Endodermal cell (in vitro differentiated cells): Measurements from ENCODE around the gene PATL1. TPM values are rescaled to one million over a fixed set of nuclear protein-coding genes. Genes with fewer than 3 reads are reported as not detected.

Source experiments
- DNase-seq: peaks from one replicate; pipeline ENCODE4 v3.0.0-alpha.2; 2017
- H3K27ac ChIP-seq: 2 replicates; pipeline ENCODE4 v1.5.1; 2013; ENCODE audit warnings: mild to moderate bottlenecking, low read depth, low read length, moderate library complexity
- H3K27me3 ChIP-seq: 2 replicates; pipeline ENCODE4 v1.6.1; 2013; ENCODE audit warnings: mild to moderate bottlenecking, low read length, moderate library complexity; ENCODE audit not compliant: insufficient read depth, control insufficient read depth, poor library complexity, severe bottlenecking
- H3K36me3 ChIP-seq: 2 replicates; pipeline ENCODE4 v1.7.0; 2013; ENCODE audit warnings: mild to moderate bottlenecking, low read length, moderate library complexity; ENCODE audit not compliant: control insufficient read depth, insufficient read depth
- H3K4me1 ChIP-seq: one replicate; pipeline ENCODE4 v1.7.0; 2013; ENCODE audit warnings: low read length; ENCODE audit not compliant: control insufficient read depth, insufficient read depth
- H3K4me3 ChIP-seq: 2 replicates; pipeline ENCODE4 v1.5.1; 2013; ENCODE audit warnings: mild to moderate bottlenecking, low read length, moderate library complexity
- H3K9ac ChIP-seq: 2 replicates; pipeline ENCODE4 v1.6.1; 2013; ENCODE audit warnings: mild to moderate bottlenecking, low read length, moderate library complexity; ENCODE audit not compliant: poor library complexity, severe bottlenecking; ENCODE audit errors: extremely low read depth
- H3K9me3 ChIP-seq: 2 replicates; pipeline ENCODE4 v1.6.1; 2013; ENCODE audit warnings: mild to moderate bottlenecking, low read length, moderate library complexity; ENCODE audit not compliant: control insufficient read depth
- H3K27ac Mint-ChIP-seq: 2 replicates; pipeline ENCODE4 v1.8.0; 2020; ENCODE audit warnings: mixed read lengths
- H3K27me3 Mint-ChIP-seq: 2 replicates; pipeline ENCODE4 v1.8.0; 2021; ENCODE audit warnings: mild to moderate bottlenecking, mixed read lengths; ENCODE audit not compliant: insufficient read depth
- H3K36me3 Mint-ChIP-seq: 2 replicates; pipeline ENCODE4 v1.8.0; 2020; ENCODE audit warnings: low read depth, mixed read lengths
- H3K4me1 Mint-ChIP-seq: 2 replicates; pipeline ENCODE4 v1.8.0; 2020; ENCODE audit warnings: mixed read lengths
- H3K4me3 Mint-ChIP-seq: 2 replicates; pipeline ENCODE4 v1.8.0; 2020; ENCODE audit warnings: mild to moderate bottlenecking, moderate library complexity, mixed read lengths
- H3K9me3 Mint-ChIP-seq: 2 replicates; pipeline ENCODE4 v1.8.0; 2020; ENCODE audit warnings: mild to moderate bottlenecking, mixed read lengths
- CTCF ChIP-seq: fragments of 200-600 bp; sonication (generic); conservative IDR thresholded peaks from 2 replicates; pipeline ENCODE4 v1.5.0; 2021; ENCODE audit warnings: antibody characterized with exemption, mild to moderate bottlenecking
- WGBS, 2 experiments: methylation state at CpG; one replicate each; pipeline versions ENCODE4 v1.1.5 to v1.1.7; 2013; ENCODE audit warnings: missing lambda C conversion rate in 2 of 2, mixed read lengths in 1 of 2; ENCODE audit not compliant: insufficient coverage in 1 of 2, insufficient read length in 1 of 2; 5-methylcytosine and 5-hydroxymethylcytosine counted together
- total RNA-seq, 2 donors: library from RNA; stranded (reverse); fragmentation: NEBNext Ultra II Directional in 1 of 2; extraction: Animal tissue kit (Norgen Biotek cat#: 25700) in 1 of 2; gene quantifications; 2 replicates in 1 of 2; 3 replicates in 1 of 2; pipeline ENCODE4 v1.2.1, GENCODE V29; 2021

PATL1 gene
- total RNA-seq, 2 donors from 2014 or later: 41.0 to 45.7 TPM

- no peak for DNase-seq
- Histone ChIP-seq H3K4me3 (peak overlapping the region; percentile 94), H3K27me3 (no peaks in the 10 kb centered on the region), H3K36me3 (peaks cover 43% of the 10 kb centered on the region), H3K9me3 (no peaks in the 10 kb centered on the region), H3K4me1 (no peaks in the 10 kb centered on the region), H3K9ac (peak overlapping the region; percentile 96), H3K27ac (no peak overlapping the region)
- H3K4me3 Mint-ChIP-seq: peak overlapping the region; percentile 85
- H3K27me3 Mint-ChIP-seq: no peaks in the 10 kb centered on the region
- no peak for TF ChIP-seq CTCF
- H3K27ac Mint-ChIP-seq: peak overlapping the region; percentile 95
- peaks cover 18% of the 10 kb centered on the region for H3K4me1 Mint-ChIP-seq
- WGBS, 2 experiments: 43 to 44% methylated on average over 3 of the region's 3 CpGs
- no peaks in the 10 kb centered on the region for H3K9me3 Mint-ChIP-seq
- peaks cover 35% of the 10 kb centered on the region for H3K36me3 Mint-ChIP-seq
Measured at GRCh38 chr11:59667812-59668187, 1.0 kb downstream of the PATL1 start.

DNA sequence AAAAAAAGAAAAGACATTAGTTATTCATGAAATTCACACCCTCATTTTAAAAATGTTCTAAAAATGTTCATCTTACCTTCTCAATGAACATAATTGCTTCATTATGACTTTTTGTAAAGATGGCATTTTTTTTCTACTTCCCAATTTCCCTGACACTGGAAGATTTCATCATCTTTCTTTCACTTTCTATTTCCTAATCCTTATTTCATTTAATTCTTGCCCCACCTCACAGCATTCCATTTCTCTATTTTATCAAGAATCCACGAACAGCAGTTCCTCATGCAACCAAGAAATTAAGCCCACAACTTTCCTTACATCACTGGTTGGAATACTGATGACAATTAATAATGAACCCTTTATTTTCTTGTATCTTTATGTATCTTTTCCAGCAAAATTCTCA lies 1.9 kb downstream of the PATL1 start:
- Mint-ChIP-seq H3K27ac (no peak overlapping the region), H3K4me3 (no peak overlapping the region), H3K27me3 (no peaks in the 10 kb centered on the region), H3K9me3 (no peaks in the 10 kb centered on the region), H3K4me1 (peaks cover 18% of the 10 kb centered on the region), H3K36me3 (peaks cover 39% of the 10 kb centered on the region)
- H3K27ac ChIP-seq: no peak overlapping the region
- peaks cover 52% of the 10 kb centered on the region for H3K36me3 ChIP-seq
- WGBS, 2 experiments: 100% methylated on average over 1 of the region's 1 CpG
- H3K9me3 ChIP-seq: no peaks in the 10 kb centered on the region
- no peak overlapping the region for H3K9ac ChIP-seq
- H3K4me1 ChIP-seq: no peaks in the 10 kb centered on the region
- no peak for TF ChIP-seq CTCF
- DNase-seq: no peak
- no peaks in the 10 kb centered on the region for H3K27me3 ChIP-seq
- H3K4me3 ChIP-seq: peak overlapping the region; percentile 94

DNA sequence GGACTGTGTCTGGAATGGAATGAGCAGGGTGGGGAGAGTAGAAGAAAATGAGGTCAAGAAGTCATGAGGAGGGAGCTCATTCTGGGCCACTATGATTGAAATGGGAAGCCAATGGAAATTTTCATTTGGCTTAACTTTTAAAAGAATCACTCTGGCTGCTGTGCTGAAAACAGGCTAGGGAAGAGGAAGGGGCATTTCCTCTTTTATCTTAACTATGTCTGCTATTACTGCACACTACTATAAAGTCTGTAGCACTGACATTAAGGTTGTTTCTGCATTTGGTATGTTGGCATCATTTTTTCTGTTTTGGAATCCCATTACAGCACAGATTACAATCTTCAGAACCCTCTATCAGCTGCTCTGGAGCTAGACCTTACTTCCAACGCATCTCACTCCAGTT lies 8.2 kb downstream of the PATL1 start:
- H3K27me3 Mint-ChIP-seq: no peaks in the 10 kb centered on the region
- H3K4me3 ChIP-seq: no peak overlapping the region
- H3K9me3 ChIP-seq: no peaks in the 10 kb centered on the region
- peaks cover 68% of the 10 kb centered on the region for H3K36me3 Mint-ChIP-seq
- DNase-seq: no peak
- no peak overlapping the region for H3K27ac ChIP-seq
- 92% methylated on average over 1 of the region's 1 CpG for WGBS, 2 experiments
- no peak for TF ChIP-seq CTCF
- H3K4me1 ChIP-seq: no peaks in the 10 kb centered on the region
- H3K4me3 Mint-ChIP-seq: no peak overlapping the region
- H3K27ac Mint-ChIP-seq: peak overlapping the region; percentile 73
- H3K36me3 ChIP-seq: peaks cover 97% of the 10 kb centered on the region
- H3K27me3 ChIP-seq: no peaks in the 10 kb centered on the region
- no peak overlapping the region for H3K9ac ChIP-seq
- peaks cover 5% of the 10 kb centered on the region for H3K4me1 Mint-ChIP-seq
- no peaks in the 10 kb centered on the region for H3K9me3 Mint-ChIP-seq
